Psoas muscle (tissue), 8 donors: Measurements from ENCODE around the gene ATP8A2. TPM values are rescaled to one million over a fixed set of nuclear protein-coding genes. Genes with fewer than 3 reads are reported as not detected.

ENCODE experiments used
- ATAC-seq, 4 donors: fragments of 200-7000 bp; cut with Tn5 transposase; one replicate each; pipeline ENCODE4 v1.9.1; 2020; ENCODE audit warnings: moderate library complexity in 3 of 4, mild to moderate bottlenecking in 2 of 4
- DNase-seq, 2 donors: peaks; one replicate each; pipeline ENCODE4 v3.0.0-alpha.2; 2020
- H3K27ac ChIP-seq: fragments of 200-600 bp; one replicate; pipeline ENCODE4 v1.8.0; 2022
- H3K27me3 ChIP-seq, 3 donors: fragments of 200-600 bp in 1 of 3; one replicate each; pipeline versions ENCODE4 v1.6.1 to v1.8.0; 2013 to 2022; ENCODE audit warnings: low read length in 2 of 3, mild to moderate bottlenecking in 2 of 3, moderate library complexity in 1 of 3; ENCODE audit not compliant: insufficient read depth in 3 of 3
- H3K36me3 ChIP-seq, 2 donors: fragments of 200-600 bp in 1 of 2; one replicate each; pipeline versions ENCODE4 v1.6.1 to v1.8.0; 2013 to 2022; ENCODE audit warnings: low read depth in 1 of 2, mild to moderate bottlenecking in 1 of 2, moderate library complexity in 1 of 2; ENCODE audit not compliant: insufficient read depth in 1 of 2
- H3K4me1 ChIP-seq: fragments of 200-600 bp; one replicate; pipeline ENCODE4 v1.8.0; 2022
- H3K4me3 ChIP-seq: fragments of 200-600 bp; one replicate; pipeline ENCODE4 v1.8.0; 2022; ENCODE audit warnings: mild to moderate bottlenecking
- H3K9me3 ChIP-seq: fragments of 200-600 bp; one replicate; pipeline ENCODE4 v1.8.0; 2022
- CTCF ChIP-seq: fragments of 200-600 bp; IDR thresholded peaks from one replicate; pipeline ENCODE4 v1.8.0; 2022; ENCODE audit warnings: antibody characterized with exemption
- WGBS, 3 donors: extraction: QIAGEN DNeasy Blood & Tissue Kit; methylation state at CpG; one replicate each; pipeline versions ENCODE4 v1.1.6 to v1.1.7; 2013; 5-methylcytosine and 5-hydroxymethylcytosine counted together
- intact Hi-C, 2 donors: fragments of 100-400 bp; cut with DNase I; formaldehyde crosslinking; loops; one replicate each; pipeline versions ENCODE4 v1.11.0 to v1.14.2; 2022
- polyA plus RNA-seq, 3 donors: library from polyadenylated mRNA; stranded (reverse); fragments of 200-250 nt; gene quantifications; one replicate each; pipeline ENCODE4 v1.2.3, GENCODE V29; 2013
- total RNA-seq, 4 donors: library from RNA; stranded (reverse); fragmentation: NEBNext Ultra II Directional in 2 of 4; extraction: Animal tissue kit (Norgen Biotek cat#: 25700) in 2 of 4; gene quantifications; one replicate each; pipeline versions ENCODE4 v1.2.1 to v1.2.4, GENCODE V29; 2021 to 2023
- donor health status: healthy with polysubstance abuse.
- donor health status: DM: no; HTN: no; CAD: no; lungs with moderate emphysema.
- donor health status: Bipolar disorder and iron deficiency.
- donor health status: healthy.
- donor health status: DM: yes; HTN: yes; CAD: no.
- donor health status: DM: no; HTN: no; CAD: no.
- donor health status: DM: no; HTN: no; CAD: no.
- donor health status: DM: yes; HTN: yes; CAD: no.

The ATP8A2 gene
- total and polyA plus RNA-seq, 7 donors: 0.02 to 0.22 (median 0.04) TPM; not detected in 2

GRCh38 chr13:25899464-25899863 lies 527.7 kb downstream of the ATP8A2 start:
- H3K9me3 ChIP-seq: no peaks in the 10 kb centered on the region
- no peaks in the 10 kb centered on the region for H3K27me3 ChIP-seq
- no peak overlapping the region for H3K27ac ChIP-seq
- H3K4me3 ChIP-seq: no peak overlapping the region
- TF ChIP-seq CTCF: no peak
- ATAC-seq (no peak), DNase-seq (no peak)
- H3K36me3 ChIP-seq: no peaks in the 10 kb centered on the region
- intact Hi-C loops: no loop called here
- no peaks in the 10 kb centered on the region for H3K4me1 ChIP-seq
- 77 to 80% (median 77%) methylated on average over 6 of the region's 6 CpGs for WGBS, 3 donors

- Histone ChIP-seq H3K9me3 (no peaks in the 10 kb centered on the region), H3K4me1 (no peaks in the 10 kb centered on the region), H3K27me3 (no peaks in the 10 kb centered on the region), H3K4me3 (no peak overlapping the region), H3K27ac (no peak overlapping the region), H3K36me3 (no peaks in the 10 kb centered on the region)
- DNase-seq (no peak), ATAC-seq (no peak)
- no peak for TF ChIP-seq CTCF
- 82 to 100% (median 83%) methylated on average over 1 of the region's 1 CpG for WGBS, 3 donors
- intact Hi-C loops: loop anchor here in 1 of 2 donors (10.0 kb wide), 1 partner anchor 65 kb away; no protein-coding TSS in a partner anchor
Observed at GRCh38 chr13:25899952-25900351, 528.2 kb downstream of the ATP8A2 start.

- ATAC-seq: no peak
Observed at GRCh38 chr13:25901460-25902376, 529.9 kb downstream of the ATP8A2 start.

GRCh38 chr13:25902455-25902854 lies 530.7 kb downstream of the ATP8A2 start:
- Histone ChIP-seq H3K27me3 (no peaks in the 10 kb centered on the region), H3K4me3 (no peak overlapping the region), H3K36me3 (no peaks in the 10 kb centered on the region), H3K4me1 (no peaks in the 10 kb centered on the region), H3K9me3 (no peaks in the 10 kb centered on the region), H3K27ac (no peak overlapping the region)
- DNase-seq (no peak), ATAC-seq (no peak)
- intact Hi-C loops: loop anchor here in 1 of 2 donors (10.0 kb wide), 1 partner anchor 62 kb away; no protein-coding TSS in a partner anchor
- 80 to 86% (median 84%) methylated on average over 6 of the region's 6 CpGs for WGBS, 3 donors
- no peak for TF ChIP-seq CTCF

More at GRCh38 chr13:25901460-25902376, 529.9 kb downstream of the ATP8A2 start:
- DNase-seq: no peak
- Histone ChIP-seq H3K4me3 (no peak overlapping the region), H3K9me3 (no peaks in the 10 kb centered on the region), H3K36me3 (no peaks in the 10 kb centered on the region), H3K27ac (no peak overlapping the region), H3K4me1 (no peaks in the 10 kb centered on the region), H3K27me3 (no peaks in the 10 kb centered on the region)
- 66 to 71% (median 69%) methylated on average over 10 of the region's 10 CpGs for WGBS, 3 donors
- no peak for TF ChIP-seq CTCF
- intact Hi-C loops: loop anchor here in 1 of 2 donors (10.0 kb wide), 1 partner anchor 63 kb away; no protein-coding TSS in a partner anchor
